ENCODE measurements around the gene RAPGEF3.

The RAPGEF3 gene

GRCh38 chr12:47789712-47790489 is 31.2 kb upstream of the RAPGEF3 start:
- no peak for DNase-seq

- no peak for DNase-seq
Measured at GRCh38 chr12:47789141-47789540, 30.5 kb upstream of the RAPGEF3 start.

- DNase-seq = no peak
Measured at GRCh38 chr12:47787596-47788319, 29.1 kb upstream of the RAPGEF3 start.

GRCh38 chr12:47786662-47787280 is 28.1 kb upstream of the RAPGEF3 start:
- no peak for DNase-seq

GRCh38 chr12:47785887-47786661 is 27.4 kb upstream of the RAPGEF3 start:
- DNase-seq = no peak

GRCh38 chr12:47785036-47785886 is 26.6 kb upstream of the RAPGEF3 start:
- DNase-seq = no peak

- no peak for DNase-seq
Measured at GRCh38 chr12:47783821-47784819, 25.4 kb upstream of the RAPGEF3 start.

- no peak for DNase-seq
Measured at GRCh38 chr12:47783024-47783755, 24.5 kb upstream of the RAPGEF3 start.

GRCh38 chr12:47782372-47782770 is 23.7 kb upstream of the RAPGEF3 start:
- no peak for DNase-seq

- no peak for DNase-seq
Measured at GRCh38 chr12:47781479-47782371, 23.0 kb upstream of the RAPGEF3 start.

- no peak for DNase-seq
Measured at GRCh38 chr12:47779943-47780504, 21.3 kb upstream of the RAPGEF3 start.

- peak; percentile 90 for DNase-seq
Measured at GRCh38 chr12:47779301-47779942, 20.7 kb upstream of the RAPGEF3 start.

GRCh38 chr12:47778881-47779280 is 20.2 kb upstream of the RAPGEF3 start:
- DNase-seq = no peak

- no peak for DNase-seq
Measured at GRCh38 chr12:47777741-47778558, 19.3 kb upstream of the RAPGEF3 start.

- DNase-seq = no peak
Measured at GRCh38 chr12:47777151-47777550, 18.5 kb upstream of the RAPGEF3 start.

- DNase-seq = no peak
Measured at GRCh38 chr12:47776471-47777143, 17.9 kb upstream of the RAPGEF3 start.
